Measurements from ENCODE around the gene AKAIN1. TPM values are rescaled to one million over a fixed set of nuclear protein-coding genes. Genes with fewer than 3 reads are reported as not detected.

The AKAIN1 gene
- total and polyA plus RNA-seq, 12 donors, result 0.28 to 9.7 (median 3.8) TPM; not detected in 4

GRCh38 chr18:5103693-5104092 lies 93.4 kb downstream of the AKAIN1 start:
- H3K27me3 ChIP-seq, result no peaks in the 10 kb centered on the region
- H3K36me3 ChIP-seq (replicated peaks in 1 of 2), result no peaks in the 10 kb centered on the region
- WGBS, 4 donors, result 30 to 44% (median 36%) methylated on average over 2 of the region's 2 CpGs
- H3K4me1 ChIP-seq (replicated peaks in 1 of 2), result no peaks in the 10 kb centered on the region
- H3K4me3 ChIP-seq, result no peak overlapping the region
- H3K27ac ChIP-seq, result no peak overlapping the region
- no peak for DNase-seq
- intact Hi-C loops (cut with DNase I), result no loop called here
- no peaks in the 10 kb centered on the region for H3K9me3 ChIP-seq (replicated peaks in 1 of 3)
- TF ChIP-seq CTCF (IDR thresholded peaks at IDR 0.05), result no peak
- TF ChIP-seq POLR2A (IDR thresholded peaks at IDR 0.05), result no peak

GRCh38 chr18:5103286-5103685 lies 93.8 kb downstream of the AKAIN1 start:
- Histone ChIP-seq H3K9me3 (replicated peaks in 1 of 3) (no peaks in the 10 kb centered on the region), H3K4me3 (no peak overlapping the region), H3K36me3 (replicated peaks in 1 of 2) (no peaks in the 10 kb centered on the region), H3K4me1 (replicated peaks in 1 of 2) (no peaks in the 10 kb centered on the region), H3K27ac (no peak overlapping the region), H3K27me3 (no peaks in the 10 kb centered on the region)
- intact Hi-C loops (cut with DNase I), result no loop called here
- DNase-seq, result no peak
- WGBS, 4 donors, result 79 to 97% (median 83%) methylated on average over 1 of the region's 1 CpG
- TF ChIP-seq POLR2A (IDR thresholded peaks at IDR 0.05), result no peak
- no peak for TF ChIP-seq CTCF (IDR thresholded peaks at IDR 0.05)

- intact Hi-C loops (cut with DNase I), result no loop called here
- 52 to 60% (median 55%) methylated on average over 4 of the region's 4 CpGs for WGBS, 4 donors
Measured at GRCh38 chr18:5097116-5097703, 99.8 kb downstream of the AKAIN1 start.

GRCh38 chr18:5095239-5095638 lies 101.8 kb downstream of the AKAIN1 start:
- Histone ChIP-seq H3K9me3 (replicated peaks in 1 of 3) (no peaks in the 10 kb centered on the region), H3K27ac (no peak overlapping the region), H3K27me3 (no peaks in the 10 kb centered on the region), H3K4me3 (no peak overlapping the region), H3K4me1 (replicated peaks in 1 of 2) (no peaks in the 10 kb centered on the region), H3K36me3 (replicated peaks in 1 of 2) (no peaks in the 10 kb centered on the region)
- DNase-seq, result no peak
- WGBS, 4 donors, result 83 to 91% (median 86%) methylated on average over 3 of the region's 3 CpGs
- TF ChIP-seq POLR2A (IDR thresholded peaks at IDR 0.05) (no peak), CTCF (IDR thresholded peaks at IDR 0.05) (no peak)
- intact Hi-C loops (cut with DNase I), result no loop called here

More at GRCh38 chr18:5097116-5097703, 99.8 kb downstream of the AKAIN1 start:
- Histone ChIP-seq H3K4me1 (replicated peaks in 1 of 2) (no peaks in the 10 kb centered on the region), H3K27ac (no peak overlapping the region), H3K27me3 (no peaks in the 10 kb centered on the region), H3K4me3 (no peak overlapping the region), H3K36me3 (replicated peaks in 1 of 2) (no peaks in the 10 kb centered on the region), H3K9me3 (replicated peaks in 1 of 3) (no peaks in the 10 kb centered on the region)
- TF ChIP-seq CTCF (IDR thresholded peaks at IDR 0.05), result no peak
- DNase-seq, result no peak

Measured in adrenal gland (tissue), 12 donors.